Lung (tissue), 12 donors: Measurements from ENCODE around the gene PDE8B. TPM values are rescaled to one million over a fixed set of nuclear protein-coding genes. Genes with fewer than 3 reads are reported as not detected.

Experiments
- ATAC-seq: fragments of 200-7000 bp; cut with Tn5 transposase; one replicate; pipeline ENCODE4 v1.9.1; 2020; ENCODE audit warnings: moderate number of reproducible peaks; ENCODE audit not compliant: insufficient read depth, low FRiP score
- DNase-seq, 3 donors: peaks; one replicate each; pipeline ENCODE4 v3.0.0-alpha.2; 2013 to 2017
- H3K27ac ChIP-seq, 2 donors: one replicate each; pipeline ENCODE4 v1.5.1; 2013; ENCODE audit warnings: mild to moderate bottlenecking in 2 of 2, moderate library complexity in 2 of 2, control low read depth in 1 of 2, inconsistent platforms in 1 of 2, low read depth in 1 of 2, low read length in 1 of 2
- H3K27me3 ChIP-seq, 3 donors: one replicate each; pipeline ENCODE4 v1.5.1; 2013; ENCODE audit warnings: low read length in 2 of 3; ENCODE audit not compliant: control insufficient read depth in 3 of 3, insufficient read depth in 3 of 3
- H3K36me3 ChIP-seq, 4 donors: one replicate each; pipeline ENCODE4 v1.5.1; 2013; ENCODE audit warnings: low read length in 4 of 4, mild to moderate bottlenecking in 1 of 4, moderate library complexity in 1 of 4; ENCODE audit not compliant: control insufficient read depth in 4 of 4, insufficient read depth in 4 of 4
- H3K4me1 ChIP-seq, 5 donors: one replicate each; pipeline ENCODE4 v1.5.1; 2013; ENCODE audit warnings: low read length in 5 of 5, mild to moderate bottlenecking in 2 of 5, moderate library complexity in 1 of 5; ENCODE audit not compliant: control insufficient read depth in 5 of 5, insufficient read depth in 5 of 5
- H3K4me3 ChIP-seq: one replicate; pipeline ENCODE4 v1.5.1; 2013; ENCODE audit warnings: mild to moderate bottlenecking, control low read depth, moderate library complexity
- H3K9ac ChIP-seq, 2 donors: one replicate each; pipeline ENCODE4 v1.5.1; 2013; ENCODE audit warnings: low read length in 2 of 2, control low read depth in 1 of 2; ENCODE audit not compliant: insufficient read depth in 1 of 2
- H3K9me3 ChIP-seq, 4 donors: one replicate each; pipeline ENCODE4 v1.5.1; 2013; ENCODE audit warnings: low read length in 3 of 4, mild to moderate bottlenecking in 1 of 4, moderate library complexity in 1 of 4; ENCODE audit not compliant: control insufficient read depth in 4 of 4, insufficient read depth in 3 of 4
- WGBS, 2 donors: extraction: QIAGEN DNeasy Blood & Tissue Kit; methylation state at CpG; one replicate each; pipeline ENCODE4 v1.1.7; 2013; 5-methylcytosine and 5-hydroxymethylcytosine counted together
- polyA plus RNA-seq, 2 donors: library from polyadenylated mRNA; stranded (reverse); fragments of 200-250 nt; gene quantifications; one replicate each; pipeline ENCODE4 v1.2.1, GENCODE V29; 2013
- total RNA-seq, 2 donors: library from RNA; depleted of rRNA in 1 of 2; stranded (reverse); fragments of >200 nt in 1 of 2; gene quantifications; one replicate each; pipeline ENCODE4 v1.2.1, GENCODE V29; 2014 to 2021
- TF ChIP-seq, protein P1 (sequence below): IDR thresholded peaks from 2 replicates; pipeline ENCODE4 v1.5.1; 2012; ENCODE audit warnings: mild to moderate bottlenecking; ENCODE audit errors: control extremely low read depth, extremely low read depth
- donor health status: control.
- donor health status: control.
- donor health status: Bipolar disorder and iron deficiency.
- donor health status: healthy.
- donor health status: DM: yes; HTN: yes; CAD: no.

The PDE8B gene
- total and polyA plus RNA-seq, 4 donors: 1.6 to 10.6 (median 2.1) TPM

DNA sequence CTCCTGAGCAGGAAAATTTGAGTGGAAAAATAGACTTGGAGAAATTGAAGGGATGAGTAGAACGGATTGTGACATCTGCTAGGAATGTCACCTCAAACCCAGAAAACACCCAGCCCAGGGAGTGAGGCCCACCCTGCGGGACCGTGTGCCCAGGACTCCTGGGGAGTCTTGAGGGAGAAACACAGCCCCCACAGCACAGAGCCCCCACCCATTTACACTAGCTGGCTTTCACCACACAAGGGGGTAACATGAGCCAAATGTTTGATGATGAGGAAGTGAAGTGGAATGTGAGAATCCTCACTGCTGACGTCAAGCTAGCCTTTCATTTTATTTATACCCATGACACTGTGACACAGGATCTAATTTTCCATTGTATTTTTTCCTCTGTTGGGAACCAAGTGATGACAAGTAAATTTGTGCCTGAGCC lies 42.8 kb upstream of the PDE8B start:
- Histone ChIP-seq H3K9ac (peak overlapping the region in 1 of 2 donors; percentile 3), H3K4me3 (no peak overlapping the region), H3K36me3 (no peaks in the 10 kb centered on the region), H3K4me1 (peaks cover 0 to 17% (median 8%) of the 10 kb centered on the region in 5 donors), H3K9me3 (no peaks in the 10 kb centered on the region), H3K27me3 (no peaks in the 10 kb centered on the region), H3K27ac (peak overlapping the region in 1 of 2 donors; percentile 47)
- ATAC-seq (no peak), DNase-seq (peak; percentile 15 to 58 (median 50))
- WGBS, 2 donors: 46 to 71% methylated on average over 4 of the region's 4 CpGs
- TF ChIP-seq, protein P1, sequence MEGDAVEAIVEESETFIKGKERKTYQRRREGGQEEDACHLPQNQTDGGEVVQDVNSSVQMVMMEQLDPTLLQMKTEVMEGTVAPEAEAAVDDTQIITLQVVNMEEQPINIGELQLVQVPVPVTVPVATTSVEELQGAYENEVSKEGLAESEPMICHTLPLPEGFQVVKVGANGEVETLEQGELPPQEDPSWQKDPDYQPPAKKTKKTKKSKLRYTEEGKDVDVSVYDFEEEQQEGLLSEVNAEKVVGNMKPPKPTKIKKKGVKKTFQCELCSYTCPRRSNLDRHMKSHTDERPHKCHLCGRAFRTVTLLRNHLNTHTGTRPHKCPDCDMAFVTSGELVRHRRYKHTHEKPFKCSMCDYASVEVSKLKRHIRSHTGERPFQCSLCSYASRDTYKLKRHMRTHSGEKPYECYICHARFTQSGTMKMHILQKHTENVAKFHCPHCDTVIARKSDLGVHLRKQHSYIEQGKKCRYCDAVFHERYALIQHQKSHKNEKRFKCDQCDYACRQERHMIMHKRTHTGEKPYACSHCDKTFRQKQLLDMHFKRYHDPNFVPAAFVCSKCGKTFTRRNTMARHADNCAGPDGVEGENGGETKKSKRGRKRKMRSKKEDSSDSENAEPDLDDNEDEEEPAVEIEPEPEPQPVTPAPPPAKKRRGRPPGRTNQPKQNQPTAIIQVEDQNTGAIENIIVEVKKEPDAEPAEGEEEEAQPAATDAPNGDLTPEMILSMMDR: no peak

DNA sequence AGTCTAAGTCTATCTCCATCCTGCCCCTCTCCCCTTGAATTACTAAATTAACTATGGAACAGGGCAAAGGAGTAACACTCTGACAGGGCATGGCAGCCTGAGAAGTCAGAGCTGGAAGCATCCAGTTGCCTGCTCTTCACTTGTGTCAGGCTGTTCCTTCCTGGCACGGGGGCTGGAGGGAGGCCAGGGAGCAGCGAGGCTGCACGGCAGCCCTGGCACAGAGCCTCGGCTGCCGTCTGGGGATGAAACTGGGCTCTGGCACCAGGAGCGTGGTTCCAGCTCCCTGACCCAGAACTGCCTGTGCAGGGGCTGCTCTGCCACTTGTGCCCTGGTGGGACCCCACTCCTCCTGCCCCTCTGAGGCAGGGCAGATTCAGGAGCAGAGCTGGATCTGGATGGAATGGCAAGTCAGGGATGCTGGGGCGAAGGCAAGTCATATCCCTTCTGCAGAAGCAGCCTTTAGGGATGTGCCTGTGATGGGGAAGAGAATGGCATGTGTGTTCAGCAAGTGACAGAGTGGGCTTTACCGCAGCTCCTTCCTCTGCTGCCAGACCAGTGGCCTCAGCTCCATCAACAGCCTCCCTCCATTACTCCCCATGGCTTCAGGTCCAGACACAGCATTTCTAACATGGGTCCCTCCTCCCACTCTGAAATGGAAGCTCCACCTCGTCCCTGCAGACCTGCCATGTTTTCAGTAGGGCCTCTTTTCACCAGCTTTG lies 42.2 kb upstream of the PDE8B start:
- Histone ChIP-seq H3K27ac (peak overlapping the region; percentile 2 to 47), H3K36me3 (no peaks in the 10 kb centered on the region), H3K9ac (no peak overlapping the region), H3K27me3 (no peaks in the 10 kb centered on the region), H3K9me3 (no peaks in the 10 kb centered on the region), H3K4me3 (no peak overlapping the region), H3K4me1 (peaks cover 0 to 17% (median 8%) of the 10 kb centered on the region in 5 donors)
- TF ChIP-seq, protein P1: no peak
- WGBS, 2 donors: 31 to 69% methylated on average over 9 of the region's 9 CpGs
- ATAC-seq (no peak), DNase-seq (peak in 2 of 3 donors; percentile 34 to 40)

DNA sequence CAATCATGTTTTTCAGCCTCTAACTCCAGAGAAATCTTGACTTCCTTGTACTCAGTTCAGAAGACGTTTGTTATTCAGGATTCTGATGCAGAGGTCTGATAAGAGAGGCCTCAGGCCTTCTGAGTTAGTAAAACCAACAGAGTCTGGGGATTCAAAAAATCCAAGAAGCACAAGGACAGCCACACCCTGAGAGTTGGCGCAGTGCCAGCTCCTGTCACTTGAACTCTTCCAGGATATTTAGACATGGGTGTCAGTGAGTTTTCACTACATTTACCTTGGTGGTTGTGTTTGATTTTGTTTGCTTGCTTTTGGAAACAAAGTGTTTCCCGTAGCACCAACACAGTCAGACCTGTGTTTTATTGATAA lies 41.6 kb upstream of the PDE8B start:
- TF ChIP-seq, protein P1: no peak
- no peaks in the 10 kb centered on the region for H3K27me3 ChIP-seq
- DNase-seq (peak; percentile 30 to 53 (median 41)), ATAC-seq (no peak)
- peaks cover 0 to 17% (median 8%) of the 10 kb centered on the region in 5 donors for H3K4me1 ChIP-seq
- 37 to 55% methylated on average over 3 of the region's 3 CpGs for WGBS, 2 donors
- no peaks in the 10 kb centered on the region for H3K36me3 ChIP-seq
- peak overlapping the region in 1 of 2 donors; percentile 47 for H3K27ac ChIP-seq
- no peak overlapping the region for H3K4me3 ChIP-seq
- H3K9me3 ChIP-seq: no peaks in the 10 kb centered on the region
- H3K9ac ChIP-seq: no peak overlapping the region
